BLaER1 treated with 17β-estradiol and CSF1 and Interleukin-3, amounts not matched to agents 10 nM and 100 nM (cell line): ENCODE measurements around the gene MTUS2.

Source experiments
- H3K27ac ChIP-seq, 11 experiments: shearing (Covaris generic); formaldehyde crosslinking; 2 replicates each; pipeline ENCODE4 v1.8.1; 2022
- H3K27me3 ChIP-seq, 11 experiments: shearing (Covaris generic); formaldehyde crosslinking; 2 replicates each; pipeline ENCODE4 v1.8.1; 2022
- H3K36me3 ChIP-seq, 11 experiments: shearing (Covaris generic); formaldehyde crosslinking; 2 replicates each; pipeline ENCODE4 v1.8.1; 2022
- H3K4me1 ChIP-seq, 10 experiments: shearing (Covaris generic); formaldehyde crosslinking; 2 replicates each; pipeline ENCODE4 v1.8.1; 2022
- H3K4me2 ChIP-seq, 11 experiments: shearing (Covaris generic); formaldehyde crosslinking; 2 replicates each; pipeline ENCODE4 v1.8.1; 2022
- H3K4me3 ChIP-seq, 10 experiments: shearing (Covaris generic); formaldehyde crosslinking; 2 replicates each; pipeline ENCODE4 v1.8.1; 2022
- H3K9ac ChIP-seq, 11 experiments: shearing (Covaris generic); formaldehyde crosslinking; 2 replicates each; pipeline ENCODE4 v1.8.1; 2022
- H3K9me3 ChIP-seq, 11 experiments: shearing (Covaris generic); formaldehyde crosslinking; replicated peaks in 1 of 11; 2 replicates each; pipeline ENCODE4 v1.8.1; 2022
- H4K20me1 ChIP-seq, 11 experiments: shearing (Covaris generic); formaldehyde crosslinking; 2 replicates each; pipeline ENCODE4 v1.8.1; 2022
- Cebpa-rat ChIP-seq, 11 experiments: shearing (Covaris generic); IDR thresholded peaks; 2 replicates each; pipeline ENCODE4 v1.8.1; 2022

MTUS2 gene

DNA sequence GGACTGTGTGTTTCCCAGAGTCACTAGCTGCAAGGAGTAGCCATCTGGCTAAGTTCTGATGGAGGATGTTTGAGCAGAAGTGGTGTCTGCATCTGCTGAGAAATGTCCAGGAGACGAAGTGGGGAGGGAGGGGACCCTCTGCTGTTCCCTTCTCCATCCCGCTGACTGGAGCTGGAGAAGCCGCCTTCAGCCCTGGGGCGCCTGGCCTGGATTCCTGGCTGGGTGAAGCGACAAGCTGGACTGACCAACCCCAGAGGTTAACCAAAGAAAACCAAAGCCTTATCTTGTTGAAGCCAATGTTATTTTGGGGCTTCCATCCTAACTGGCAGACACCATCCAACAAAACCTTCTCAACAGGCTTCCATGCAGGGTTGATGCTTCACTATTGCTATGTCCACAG is 707.8 kb downstream of the MTUS2 start:
- Histone ChIP-seq H4K20me1 (peaks cover 0 to 97% (median 24%) of the 10 kb centered on the region in 11 experiments; a peak in 14 of 22 replicates), H3K9me3 (peaks cover 0 to 7% (median 0%) of the 10 kb centered on the region in 11 experiments; a peak in 1 of 22 replicates), H3K27ac (no peak overlapping the region), H3K4me3 (no peak overlapping the region), H3K9ac (no peak overlapping the region), H3K36me3 (peaks cover 89 to 100% (median 100%) of the 10 kb centered on the region in 11 experiments), H3K4me2 (no peak overlapping the region), H3K4me1 (peaks cover 14 to 42% (median 33%) of the 10 kb centered on the region in 10 experiments), H3K27me3 (no peaks in the 10 kb centered on the region)
- TF ChIP-seq Cebpa-rat (IDR thresholded peaks at IDR 0.05): no peak

GRCh38 chr13:29529754-29530153 is 709.6 kb downstream of the MTUS2 start:
- Histone ChIP-seq H3K27me3 (no peaks in the 10 kb centered on the region), H3K36me3 (peaks cover 94 to 100% (median 100%) of the 10 kb centered on the region in 11 experiments), H3K4me3 (no peak overlapping the region), H3K9me3 (peaks cover 0 to 7% (median 0%) of the 10 kb centered on the region in 11 experiments; a peak in 1 of 22 replicates), H3K27ac (no peak overlapping the region), H4K20me1 (peaks cover 0 to 97% (median 27%) of the 10 kb centered on the region in 11 experiments; a peak in 14 of 22 replicates), H3K4me2 (0 out of 22 replicates have a peak overlapping the region, but pooled peaks of 1 of the 11 experiments have one; percentile 22), H3K9ac (no peak overlapping the region), H3K4me1 (peaks cover under 1 to 24% (median 15%) of the 10 kb centered on the region in 10 experiments; a peak in 18 of 20 replicates)
- TF ChIP-seq Cebpa-rat (IDR thresholded peaks at IDR 0.05): no peak

GRCh38 chr13:29530901-29531300 is 710.8 kb downstream of the MTUS2 start:
- peaks cover 0 to 97% (median 26%) of the 10 kb centered on the region in 11 experiments; a peak in 15 of 22 replicates for H4K20me1 ChIP-seq
- no peaks in the 10 kb centered on the region for H3K27me3 ChIP-seq
- no peak for TF ChIP-seq Cebpa-rat (IDR thresholded peaks at IDR 0.05)
- H3K9ac ChIP-seq: no peak overlapping the region
- H3K4me2 ChIP-seq: no peak overlapping the region
- peaks cover 0 to 13% (median 4%) of the 10 kb centered on the region in 10 experiments; a peak in 11 of 20 replicates for H3K4me1 ChIP-seq
- no peak overlapping the region for H3K27ac ChIP-seq
- no peak overlapping the region for H3K4me3 ChIP-seq
- H3K9me3 ChIP-seq: peaks cover 0 to 7% (median 0%) of the 10 kb centered on the region in 11 experiments; a peak in 1 of 22 replicates
- H3K36me3 ChIP-seq: peaks cover 97 to 100% (median 100%) of the 10 kb centered on the region in 11 experiments

- TF ChIP-seq Cebpa-rat (IDR thresholded peaks at IDR 0.05): no peak
- H4K20me1 ChIP-seq: peaks cover 6 to 97% (median 38%) of the 10 kb centered on the region in 11 experiments; a peak in 19 of 22 replicates
- no peak overlapping the region for H3K4me2 ChIP-seq
- no peak overlapping the region for H3K4me3 ChIP-seq
- H3K27me3 ChIP-seq: no peaks in the 10 kb centered on the region
- H3K36me3 ChIP-seq: peaks cover 98 to 100% (median 100%) of the 10 kb centered on the region in 11 experiments
- no peak overlapping the region for H3K9ac ChIP-seq
- peaks cover 0 to 7% (median 0%) of the 10 kb centered on the region in 11 experiments; a peak in 1 of 22 replicates for H3K9me3 ChIP-seq
- H3K27ac ChIP-seq: no peak overlapping the region
- H3K4me1 ChIP-seq: peaks cover 0 to 8% (median 0%) of the 10 kb centered on the region in 10 experiments; a peak in 4 of 20 replicates
These were observed 712.0 kb downstream of the MTUS2 start for GRCh38 chr13:29532116-29532515.

GRCh38 chr13:29532821-29533220 is 712.7 kb downstream of the MTUS2 start:
- H3K36me3 ChIP-seq: peaks cover 96 to 100% (median 100%) of the 10 kb centered on the region in 11 experiments
- H3K4me2 ChIP-seq: no peak overlapping the region
- no peak overlapping the region for H3K27ac ChIP-seq
- H4K20me1 ChIP-seq: peaks cover 13 to 97% (median 40%) of the 10 kb centered on the region in 11 experiments; a peak in 20 of 22 replicates
- H3K27me3 ChIP-seq: no peaks in the 10 kb centered on the region
- TF ChIP-seq Cebpa-rat (IDR thresholded peaks at IDR 0.05): no peak
- no peak overlapping the region for H3K4me3 ChIP-seq
- H3K9me3 ChIP-seq: peaks cover 0 to 7% (median 0%) of the 10 kb centered on the region in 11 experiments; a peak in 1 of 22 replicates
- peaks cover 0 to 8% (median 0%) of the 10 kb centered on the region in 10 experiments; a peak in 4 of 20 replicates for H3K4me1 ChIP-seq
- no peak overlapping the region for H3K9ac ChIP-seq

- H4K20me1 ChIP-seq: peaks cover 25 to 99% (median 49%) of the 10 kb centered on the region in 11 experiments; a peak in 20 of 22 replicates
- peaks cover 0 to 7% (median 0%) of the 10 kb centered on the region in 10 experiments; a peak in 4 of 20 replicates for H3K4me1 ChIP-seq
- H3K4me3 ChIP-seq: no peak overlapping the region
- H3K27ac ChIP-seq: no peak overlapping the region
- peaks cover 0 to 6% (median 0%) of the 10 kb centered on the region in 11 experiments; a peak in 1 of 22 replicates for H3K9me3 ChIP-seq
- no peak overlapping the region for H3K9ac ChIP-seq
- H3K27me3 ChIP-seq: no peaks in the 10 kb centered on the region
- TF ChIP-seq Cebpa-rat (IDR thresholded peaks at IDR 0.05): no peak
- no peak overlapping the region for H3K4me2 ChIP-seq
- peaks cover 94 to 100% (median 98%) of the 10 kb centered on the region in 11 experiments for H3K36me3 ChIP-seq
These were observed 713.9 kb downstream of the MTUS2 start for GRCh38 chr13:29534083-29534482.

DNA sequence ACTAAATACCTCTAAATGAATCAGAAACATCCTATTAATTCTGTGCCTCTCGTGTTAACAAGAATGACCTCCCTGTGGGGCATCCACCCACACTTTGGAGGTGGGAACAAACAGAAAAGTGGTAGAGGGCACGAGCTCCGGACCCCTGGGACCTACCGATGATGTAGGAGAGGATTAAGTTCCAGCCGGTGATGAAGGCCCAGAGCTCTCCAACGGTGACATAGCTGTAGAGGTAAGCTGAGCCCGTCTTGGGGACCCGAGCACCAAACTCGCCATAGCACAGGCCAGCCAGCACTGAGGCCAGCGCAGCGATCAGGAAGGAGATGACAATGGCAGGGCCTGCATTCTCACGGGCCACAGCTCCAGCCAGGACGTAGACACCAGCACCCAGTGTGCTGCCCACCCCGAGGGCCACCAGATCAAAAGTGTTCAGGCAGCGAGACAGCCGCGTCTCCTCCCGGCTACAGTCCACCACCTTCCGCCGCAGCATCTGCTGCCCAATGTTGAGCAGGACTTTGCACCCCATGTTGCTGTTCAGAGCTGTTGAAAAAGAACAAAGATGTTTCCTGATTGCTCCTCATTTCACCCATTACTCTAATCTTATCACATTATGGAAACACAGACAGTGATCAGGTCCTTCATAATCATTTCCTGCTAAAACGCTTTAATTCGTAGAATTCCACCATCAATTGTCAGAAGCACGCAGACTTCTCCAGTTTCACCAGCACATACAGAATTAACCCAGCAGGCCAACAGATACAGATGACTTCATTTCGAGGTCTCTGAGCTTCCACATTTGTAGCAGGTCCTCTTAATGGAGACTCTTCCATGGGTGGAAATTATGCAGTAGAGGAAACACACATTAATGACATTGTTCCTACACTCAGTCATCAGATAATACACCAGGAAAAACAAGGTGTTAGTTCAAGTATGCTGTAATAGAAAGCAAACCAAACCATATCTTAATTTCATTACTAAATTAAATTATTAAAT is 715.8 kb downstream of the MTUS2 start:
- no peaks in the 10 kb centered on the region for H3K9me3 ChIP-seq
- peaks cover 43 to 99% (median 67%) of the 10 kb centered on the region in 11 experiments; a peak in 20 of 22 replicates for H4K20me1 ChIP-seq
- peaks cover 0 to 3% (median 0%) of the 10 kb centered on the region in 10 experiments; a peak in 2 of 20 replicates for H3K4me1 ChIP-seq
- no peak overlapping the region for H3K27ac ChIP-seq
- H3K9ac ChIP-seq: no peak overlapping the region
- H3K4me2 ChIP-seq: no peak overlapping the region
- H3K36me3 ChIP-seq: peaks cover 88 to 100% (median 98%) of the 10 kb centered on the region in 11 experiments
- TF ChIP-seq Cebpa-rat (IDR thresholded peaks at IDR 0.05): no peak
- no peaks in the 10 kb centered on the region for H3K27me3 ChIP-seq
- H3K4me3 ChIP-seq: no peak overlapping the region

DNA sequence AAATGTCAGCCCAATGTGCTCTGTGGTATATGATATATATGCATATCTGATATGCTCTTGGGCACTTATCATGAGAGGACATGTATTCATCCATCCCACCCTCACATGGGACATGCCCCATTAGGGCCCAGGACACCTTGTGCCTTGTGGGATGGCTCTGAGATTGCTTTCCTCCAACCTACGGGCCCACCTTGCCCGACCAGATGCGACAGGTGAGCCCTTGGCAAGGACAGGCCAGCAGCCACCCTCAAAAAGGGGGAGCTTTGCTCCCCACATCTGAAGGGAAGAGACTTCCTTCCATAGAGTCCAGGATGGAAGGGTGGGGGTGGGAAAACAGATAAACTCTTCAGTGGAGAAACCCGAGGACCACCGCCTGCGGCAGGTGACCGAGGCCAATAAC is 716.7 kb downstream of the MTUS2 start:
- peaks cover 49 to 99% (median 74%) of the 10 kb centered on the region in 11 experiments; a peak in 20 of 22 replicates for H4K20me1 ChIP-seq
- no peak overlapping the region for H3K4me2 ChIP-seq
- TF ChIP-seq Cebpa-rat (IDR thresholded peaks at IDR 0.05): no peak
- H3K4me1 ChIP-seq: peaks cover 0 to 7% (median 0%) of the 10 kb centered on the region in 10 experiments; a peak in 3 of 20 replicates
- H3K9me3 ChIP-seq: no peaks in the 10 kb centered on the region
- H3K36me3 ChIP-seq: peaks cover 85 to 100% (median 95%) of the 10 kb centered on the region in 11 experiments
- no peak overlapping the region for H3K9ac ChIP-seq
- no peak overlapping the region for H3K4me3 ChIP-seq
- H3K27me3 ChIP-seq: no peaks in the 10 kb centered on the region
- no peak overlapping the region for H3K27ac ChIP-seq
